Neural cell (in vitro differentiated cells): ENCODE results near the gene DLGAP4. TPM values are rescaled to one million over a fixed set of nuclear protein-coding genes. Genes with fewer than 3 reads are reported as not detected.

ENCODE experiments used
- H2AFZ ChIP-seq: fragments of 200-600, 300-800 bp; sonication (generic), shearing (Covaris generic); 2 replicates; pipeline ENCODE4 v1.6.0; 2014; ENCODE audit warnings: low read depth, mild to moderate bottlenecking, antibody characterized with exemption, low read length, moderate library complexity
- H3F3A ChIP-seq: fragments of 200-600 bp; shearing (Covaris generic); 2 replicates; pipeline ENCODE4 v1.6.1; 2016; ENCODE audit warnings: mild to moderate bottlenecking, moderate library complexity, mixed read lengths, antibody characterized with exemption, low read length; ENCODE audit not compliant: insufficient read depth, poor library complexity, severe bottlenecking
- H3K27ac ChIP-seq: fragments of 200-600, 300-800 bp; sonication (generic), shearing (Covaris generic); 2 replicates; pipeline ENCODE4 v1.5.1; 2014; ENCODE audit warnings: mild to moderate bottlenecking, low read length, moderate library complexity
- H3K27me3 ChIP-seq: fragments of 300-800, 200-600 bp; sonication (generic), shearing (Covaris generic); 2 replicates; pipeline ENCODE4 v1.6.0; 2014; ENCODE audit warnings: mild to moderate bottlenecking, low read depth, low read length, moderate library complexity; ENCODE audit not compliant: insufficient read depth
- H3K36me3 ChIP-seq: fragments of 300-800, 200-600 bp; sonication (generic), shearing (Covaris generic); 2 replicates; pipeline ENCODE4 v1.5.1; 2014; ENCODE audit warnings: mild to moderate bottlenecking, antibody characterized with exemption, low read length, moderate library complexity; ENCODE audit not compliant: insufficient read depth
- H3K4me2 ChIP-seq: fragments of 300-800, 200-600 bp; sonication (generic), shearing (Covaris generic); 2 replicates; pipeline ENCODE4 v1.6.0; 2014; ENCODE audit warnings: mild to moderate bottlenecking, low read length
- H3K4me3 ChIP-seq: fragments of 300-800, 200-600 bp; sonication (generic), shearing (Covaris generic); 2 replicates; pipeline ENCODE4 v1.5.1; 2014; ENCODE audit warnings: mild to moderate bottlenecking, low read length, moderate library complexity
- H3K79me2 ChIP-seq: fragments of 200-600 bp; shearing (Covaris generic); replicated peaks from 2 replicates; pipeline ENCODE4 v1.6.0; 2014; ENCODE audit warnings: mild to moderate bottlenecking, low read length, moderate library complexity; ENCODE audit not compliant: insufficient read depth
- H3K9ac ChIP-seq: fragments of 300-800, 200-600 bp; sonication (generic), shearing (Covaris generic); 2 replicates; pipeline ENCODE4 v1.6.1; 2016; ENCODE audit warnings: mild to moderate bottlenecking, low read length, mixed read lengths
- H3K9me2 ChIP-seq: fragments of 200-600 bp; shearing (Covaris generic); 2 replicates; pipeline ENCODE4 v1.6.1; 2016; ENCODE audit warnings: mild to moderate bottlenecking, low read length, mixed read lengths; ENCODE audit not compliant: insufficient read depth
- H3K9me3 ChIP-seq: fragments of 200-600, 300-800 bp; sonication (generic), shearing (Covaris generic); 2 replicates; pipeline ENCODE4 v1.6.1; 2016; ENCODE audit warnings: mild to moderate bottlenecking, mixed run types, low read length, moderate library complexity, mixed read lengths
- H4K20me1 ChIP-seq: fragments of 200-600 bp; shearing (Covaris generic); 2 replicates; pipeline ENCODE4 v1.6.1; 2016; ENCODE audit warnings: mild to moderate bottlenecking, mixed run types; ENCODE audit not compliant: insufficient read depth
- CTCF ChIP-seq: fragments of 450-650 bp; IDR thresholded peaks from 2 replicates; pipeline ENCODE4 v1.5.1; 2014; ENCODE audit warnings: antibody characterized with exemption, mild to moderate bottlenecking, moderate library complexity; ENCODE audit not compliant: poor library complexity, severe bottlenecking
- EP300 ChIP-seq: fragments of 450-650 bp; conservative IDR thresholded peaks from 2 replicates; pipeline ENCODE4 v1.6.1; 2014; ENCODE audit warnings: antibody characterized with exemption, mild to moderate bottlenecking, moderate library complexity; ENCODE audit not compliant: poor library complexity, severe bottlenecking
- EZH2 ChIP-seq: fragments of 200-600, 300-800 bp; shearing (Covaris generic), sonication (generic); IDR thresholded peaks from 2 replicates; pipeline ENCODE4 v1.6.1; 2014; ENCODE audit warnings: antibody characterized with exemption, low read length, borderline replicate concordance, mild to moderate bottlenecking; ENCODE audit not compliant: insufficient read depth, poor library complexity, severe bottlenecking
- MXI1 ChIP-seq: fragments of 450-650 bp; conservative IDR thresholded peaks from 2 replicates; pipeline ENCODE4 v1.6.1; 2014; ENCODE audit warnings: antibody characterized with exemption, mild to moderate bottlenecking; ENCODE audit not compliant: poor library complexity, severe bottlenecking
- POLR2AphosphoS5 ChIP-seq: IDR thresholded peaks from 2 replicates; pipeline ENCODE4 v1.6.1; 2012
- RAD21 ChIP-seq: fragments of 450-650 bp; conservative IDR thresholded peaks from 2 replicates; pipeline ENCODE4 v1.6.1; 2014; ENCODE audit warnings: antibody characterized with exemption, mild to moderate bottlenecking, moderate library complexity
- REST ChIP-seq: IDR thresholded peaks from 2 replicates; pipeline ENCODE4 v1.6.1; 2012; ENCODE audit warnings: borderline replicate concordance
- SMC3 ChIP-seq: fragments of 450-650 bp; conservative IDR thresholded peaks from 2 replicates; pipeline ENCODE4 v1.6.1; 2014; ENCODE audit warnings: antibody characterized with exemption, mild to moderate bottlenecking, moderate library complexity; ENCODE audit not compliant: poor library complexity
- TAF1 ChIP-seq: IDR thresholded peaks from 2 replicates; pipeline ENCODE4 v1.6.1; 2012; ENCODE audit warnings: low read depth
- polyA plus RNA-seq: library from polyadenylated mRNA; depleted of rRNA; stranded (reverse); fragments of >200 nt; gene quantifications from 2 replicates; pipeline ENCODE4 v1.2.3, GENCODE V29; 2014

Gene DLGAP4
- polyA plus RNA-seq, 1 donor from 2014 or later = 31.2 TPM

GRCh38 chr20:36548704-36549627, 242.8 kb downstream of the DLGAP4 start:
- no peak overlapping the region for H3K4me3 ChIP-seq
- no peak overlapping the region for H3K4me2 ChIP-seq
- no peaks in the 10 kb centered on the region for H3K9me3 ChIP-seq
- H3K9ac ChIP-seq = no peak overlapping the region
- no peaks in the 10 kb centered on the region for H3K27me3 ChIP-seq
- H4K20me1 ChIP-seq = no peaks in the 10 kb centered on the region
- H3F3A ChIP-seq = no peaks in the 10 kb centered on the region
- H3K9me2 ChIP-seq = no peaks in the 10 kb centered on the region
- no peak overlapping the region for H3K27ac ChIP-seq
- no peaks in the 10 kb centered on the region for H3K36me3 ChIP-seq
- no peaks in the 10 kb centered on the region for H3K79me2 ChIP-seq
- TF ChIP-seq TAF1 = no peak
- H2AFZ ChIP-seq = no peak overlapping the region

GRCh38 chr20:36549628-36549941, 243.4 kb downstream of the DLGAP4 start:
- Histone ChIP-seq H3K27ac (no peak overlapping the region), H3K9ac (no peak overlapping the region), H4K20me1 (no peaks in the 10 kb centered on the region), H3K27me3 (no peaks in the 10 kb centered on the region), H3K4me2 (no peak overlapping the region), H3K9me2 (no peaks in the 10 kb centered on the region), H3K79me2 (no peaks in the 10 kb centered on the region), H3K9me3 (no peaks in the 10 kb centered on the region), H2AFZ (no peak overlapping the region), H3K4me3 (no peak overlapping the region), H3K36me3 (no peaks in the 10 kb centered on the region), H3F3A (no peaks in the 10 kb centered on the region)
- no peak for TF ChIP-seq POLR2AphosphoS5
- TF ChIP-seq SMC3 = no peak
- no peak for TF ChIP-seq EP300
- no peak for TF ChIP-seq RAD21
- no peak for TF ChIP-seq CTCF
- TF ChIP-seq MXI1 = no peak
- TF ChIP-seq EZH2 = no peak
- TF ChIP-seq TAF1 = no peak
- no peak for TF ChIP-seq REST
